Trophoblast cell (in vitro differentiated cells and primary cell): Measurements from ENCODE around the gene RDH5.

Source experiments
- DNase-seq, 2 donors: peaks; one replicate each; pipeline ENCODE4 v3.0.0-alpha.2; 2016
- H2AFZ ChIP-seq: 2 replicates; pipeline ENCODE4 v1.6.1; 2013; ENCODE audit warnings: low read length, moderate library complexity, mild to moderate bottlenecking; ENCODE audit not compliant: insufficient read depth, poor library complexity
- H2AK5ac ChIP-seq: 2 replicates; pipeline ENCODE4 v1.6.1; 2013; ENCODE audit warnings: mild to moderate bottlenecking, low read length
- H2BK120ac ChIP-seq: 2 replicates; pipeline ENCODE4 v1.6.1; 2013; ENCODE audit warnings: low read length, mild to moderate bottlenecking, moderate library complexity; ENCODE audit not compliant: insufficient read depth, poor library complexity
- H2BK12ac ChIP-seq: 2 replicates; pipeline ENCODE4 v1.6.1; 2013; ENCODE audit warnings: mild to moderate bottlenecking, low read length, moderate library complexity
- H2BK5ac ChIP-seq: 2 replicates; pipeline ENCODE4 v1.6.1; 2013; ENCODE audit warnings: low read length, low read depth, moderate library complexity, mild to moderate bottlenecking; ENCODE audit not compliant: poor library complexity
- H3K14ac ChIP-seq: 2 replicates; pipeline ENCODE4 v1.6.1; 2013; ENCODE audit warnings: mild to moderate bottlenecking, low read length
- H3K18ac ChIP-seq: 2 replicates; pipeline ENCODE4 v1.6.1; 2013; ENCODE audit warnings: mild to moderate bottlenecking, low read length
- H3K23ac ChIP-seq: 2 replicates; pipeline ENCODE4 v1.6.1; 2013; ENCODE audit warnings: low read length
- H3K27ac ChIP-seq: 2 replicates; pipeline ENCODE4 v1.5.1; 2013; ENCODE audit warnings: low read depth, mild to moderate bottlenecking, inconsistent platforms, low read length, moderate library complexity
- H3K27me3 ChIP-seq: 2 replicates; pipeline ENCODE4 v1.6.1; 2013; ENCODE audit warnings: inconsistent platforms, mild to moderate bottlenecking, low read length, moderate library complexity; ENCODE audit not compliant: insufficient read depth
- H3K36me3 ChIP-seq, 2 experiments: 1 replicate in 1 of 2; 2 replicates in 1 of 2; pipeline ENCODE4 v1.6.1; 2013; ENCODE audit warnings: low read length in 2 of 2, mild to moderate bottlenecking in 2 of 2, moderate library complexity in 1 of 2; ENCODE audit not compliant: insufficient read depth in 2 of 2, control insufficient read depth in 1 of 2
- H3K4ac ChIP-seq: 2 replicates; pipeline ENCODE4 v1.6.1; 2013; ENCODE audit warnings: low read depth, mild to moderate bottlenecking, low read length, moderate library complexity
- H3K4me1 ChIP-seq, 2 experiments: 1 replicate in 1 of 2; 2 replicates in 1 of 2; pipeline ENCODE4 v1.6.1; 2013; ENCODE audit warnings: low read length in 2 of 2, mild to moderate bottlenecking in 2 of 2, moderate library complexity in 1 of 2; ENCODE audit not compliant: insufficient read depth in 2 of 2, control insufficient read depth in 1 of 2
- H3K4me2 ChIP-seq: 2 replicates; pipeline ENCODE4 v1.6.1; 2013; ENCODE audit warnings: inconsistent platforms, mild to moderate bottlenecking, low read length, moderate library complexity
- H3K4me3 ChIP-seq: 2 replicates; pipeline ENCODE4 v1.5.1; 2013; ENCODE audit warnings: mild to moderate bottlenecking, low read depth, low read length, inconsistent platforms
- H3K79me1 ChIP-seq: one replicate; pipeline ENCODE4 v1.6.1; 2013; ENCODE audit warnings: low read length
- H3K79me2 ChIP-seq: 2 replicates; pipeline ENCODE4 v1.6.1; 2013; ENCODE audit warnings: low read length, mild to moderate bottlenecking; ENCODE audit not compliant: control insufficient read depth, insufficient read depth, poor library complexity
- H3K9ac ChIP-seq: 2 replicates; pipeline ENCODE4 v1.6.1; 2013; ENCODE audit warnings: mild to moderate bottlenecking, low read length
- H3K9me3 ChIP-seq: 2 replicates; pipeline ENCODE4 v1.6.1; 2013; ENCODE audit warnings: low read depth, mild to moderate bottlenecking, control low read depth, inconsistent platforms, low read length; ENCODE audit not compliant: insufficient read depth
- H4K12ac ChIP-seq: 2 replicates; pipeline ENCODE4 v1.6.1; 2013; ENCODE audit warnings: low read depth, mild to moderate bottlenecking, low read length, moderate library complexity
- H4K8ac ChIP-seq: 2 replicates; pipeline ENCODE4 v1.6.1; 2013; ENCODE audit warnings: low read depth, mild to moderate bottlenecking, low read length, moderate library complexity
- H4K91ac ChIP-seq: one replicate; pipeline ENCODE4 v1.6.1; 2013; ENCODE audit warnings: low read depth, mild to moderate bottlenecking, low read length, moderate library complexity
- WGBS: extraction: QIAGEN DNeasy Blood & Tissue Kit; methylation state at CpG from one replicate; pipeline ENCODE4 v1.1.7; 2013; ENCODE audit warnings: missing lambda C conversion rate; ENCODE audit not compliant: insufficient read length, insufficient coverage; ENCODE audit errors: extremely low coverage; 5-methylcytosine and 5-hydroxymethylcytosine counted together

Gene RDH5

DNA sequence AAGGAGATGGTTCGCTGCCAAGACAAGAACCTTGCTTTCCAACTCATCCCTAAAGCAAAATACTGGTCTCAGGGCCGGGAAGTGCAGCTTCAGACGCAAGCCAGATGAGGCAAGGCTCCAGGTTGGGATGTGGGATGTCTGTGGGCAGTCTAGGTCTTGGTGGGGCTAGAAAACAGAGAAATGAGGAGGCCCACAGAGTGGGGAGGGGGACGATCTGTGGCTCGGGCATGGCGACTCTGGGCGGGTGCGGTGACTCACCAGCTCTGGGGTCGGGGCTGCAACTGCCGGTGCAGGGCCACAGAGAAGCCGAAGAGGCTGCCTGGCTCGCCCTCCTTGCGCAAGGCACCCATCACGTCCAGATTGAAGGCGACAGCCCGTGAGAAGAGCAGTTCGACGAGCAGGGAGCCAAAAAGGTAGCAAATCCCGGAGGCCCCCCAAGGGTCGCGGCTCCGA, 12.9 kb upstream of the RDH5 start:
- no peak overlapping the region for H3K14ac ChIP-seq
- peaks cover 19% of the 10 kb centered on the region for H3K27me3 ChIP-seq
- H3K23ac ChIP-seq: no peak overlapping the region
- no peak for DNase-seq
- H3K18ac ChIP-seq: no peak overlapping the region
- no peak overlapping the region for H3K27ac ChIP-seq
- peak overlapping the region; percentile 50 for H3K4me3 ChIP-seq
- peak overlapping the region; percentile 67 for H2AFZ ChIP-seq
- no peak overlapping the region for H4K91ac ChIP-seq
- no peaks in the 10 kb centered on the region for H3K36me3 ChIP-seq
- H3K4me1 ChIP-seq: peaks cover 2 to 8% of the 10 kb centered on the region in 2 experiments
- no CpG with 5 or more reads among the region's 22 CpGs for WGBS
- H3K9me3 ChIP-seq: peaks cover 1% of the 10 kb centered on the region
- no peak overlapping the region for H4K8ac ChIP-seq
- H3K4me2 ChIP-seq: peak overlapping the region; percentile 87
- no peaks in the 10 kb centered on the region for H3K79me2 ChIP-seq
- no peaks in the 10 kb centered on the region for H3K79me1 ChIP-seq
- H2BK5ac ChIP-seq: no peak overlapping the region
- no peak overlapping the region for H2BK120ac ChIP-seq
- H4K12ac ChIP-seq: no peak overlapping the region
- no peak overlapping the region for H3K9ac ChIP-seq
- H2BK12ac ChIP-seq: no peak overlapping the region
- H3K4ac ChIP-seq: no peak overlapping the region
- H2AK5ac ChIP-seq: no peak overlapping the region

DNA sequence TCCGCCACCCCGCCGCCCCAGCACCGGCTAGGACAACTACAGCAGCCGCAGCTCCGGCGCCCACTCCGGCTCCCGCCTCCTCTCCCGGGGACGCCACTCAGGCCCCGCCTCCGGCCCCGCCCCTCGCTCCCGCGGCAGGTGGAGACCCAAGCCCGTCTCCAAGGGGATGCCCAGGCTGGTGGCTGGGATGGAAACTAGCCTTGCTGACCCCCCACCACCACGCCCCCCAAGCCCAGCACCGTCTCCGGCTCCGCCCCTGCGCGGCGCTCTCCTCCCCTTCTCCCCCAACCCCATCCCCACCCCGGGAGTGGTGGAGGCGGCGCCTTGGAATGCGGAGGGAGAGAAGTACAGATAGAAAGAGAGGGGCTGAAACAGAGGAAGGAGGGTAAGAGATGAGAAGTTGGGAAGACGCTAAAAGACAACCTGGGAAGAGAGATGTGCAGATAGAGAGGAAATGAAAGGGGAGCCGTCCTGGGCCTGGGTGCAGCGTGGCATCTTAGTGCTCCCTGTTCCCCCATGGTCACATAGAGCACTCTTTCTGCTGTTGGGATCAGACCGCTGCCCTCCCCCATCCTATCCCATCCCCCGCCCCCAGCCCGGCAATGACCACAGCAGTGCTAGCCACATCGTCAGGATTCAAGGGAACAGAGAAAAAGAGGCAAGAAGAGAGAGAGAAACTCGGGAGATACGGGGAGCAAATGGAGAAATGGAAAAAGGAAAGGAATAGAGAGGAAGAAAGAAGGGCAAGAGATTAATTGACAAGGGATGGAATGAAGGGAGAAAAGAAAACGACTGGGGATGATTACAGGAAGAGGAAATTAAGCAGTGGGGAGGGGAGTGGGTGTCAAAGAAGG, 12.1 kb upstream of the RDH5 start, which contains the start of gene ITGA7:
TSS of gene ITGA7 (minus strand) at position 64 of the 854 bp plus-strand sequence. CDS start 222 bp downstream, outside the sequence.
- H4K91ac ChIP-seq: no peak within 1 kb of the TSS
- WGBS: no CpG with 5 or more reads among the region's 39 CpGs
- H3K18ac ChIP-seq: no peak within 1 kb of the TSS
- H3K14ac ChIP-seq: no peak within 1 kb of the TSS
- H3K9me3 ChIP-seq: no peaks in the 10 kb centered on the region
- peak within 1 kb of the TSS; percentile 50 for H3K4me3 ChIP-seq
- DNase-seq: peak in 1 of 2 donors; percentile 28
- no peaks in the 10 kb centered on the region for H3K79me1 ChIP-seq
- H3K4me1 ChIP-seq: peaks cover 2 to 8% of the 10 kb centered on the region in 2 experiments
- H3K4me2 ChIP-seq: peak within 1 kb of the TSS; percentile 87
- no peak within 1 kb of the TSS for H2BK12ac ChIP-seq
- no peak within 1 kb of the TSS for H4K8ac ChIP-seq
- no peak within 1 kb of the TSS for H2BK120ac ChIP-seq
- no peak within 1 kb of the TSS for H3K9ac ChIP-seq
- no peaks in the 10 kb centered on the region for H3K36me3 ChIP-seq
- H2BK5ac ChIP-seq: no peak within 1 kb of the TSS
- H3K4ac ChIP-seq: no peak within 1 kb of the TSS
- no peak within 1 kb of the TSS for H3K27ac ChIP-seq
- H3K27me3 ChIP-seq: peaks cover 19% of the 10 kb centered on the region
- no peak within 1 kb of the TSS for H3K23ac ChIP-seq
- no peaks in the 10 kb centered on the region for H3K79me2 ChIP-seq
- no peak within 1 kb of the TSS for H4K12ac ChIP-seq
- H2AFZ ChIP-seq: peak within 1 kb of the TSS; percentile 67
- no peak within 1 kb of the TSS for H2AK5ac ChIP-seq

DNA sequence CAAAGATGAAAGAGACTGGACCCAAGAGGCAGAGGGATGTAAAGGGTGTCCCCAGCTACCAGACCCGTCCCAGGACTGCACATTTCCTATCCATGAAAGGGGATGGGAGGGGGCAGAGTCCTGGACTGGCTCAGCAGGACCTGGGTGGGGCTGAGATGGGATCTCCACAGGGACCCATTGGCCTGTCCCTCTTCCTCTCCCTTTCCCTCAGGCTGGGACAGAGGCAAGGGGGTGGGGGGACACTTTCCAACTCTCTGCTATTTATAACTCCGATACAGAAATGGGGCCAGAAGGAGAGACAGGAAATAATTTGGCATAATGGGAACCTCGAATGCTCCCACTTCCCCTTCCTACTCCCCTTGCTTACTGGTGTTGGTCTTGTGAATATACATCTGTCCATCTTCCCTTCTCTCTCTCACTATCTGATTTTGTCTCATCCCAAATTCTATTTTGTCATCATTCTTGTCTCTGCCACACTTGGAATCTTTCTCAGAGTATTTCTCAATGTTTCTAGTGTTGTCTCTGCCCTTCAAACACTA, 11.4 kb upstream of the RDH5 start:
- Histone ChIP-seq H3K79me1 (no peaks in the 10 kb centered on the region), H2AK5ac (no peak overlapping the region), H3K27me3 (peaks cover 19% of the 10 kb centered on the region), H3K14ac (no peak overlapping the region), H2BK12ac (no peak overlapping the region), H2AFZ (no peak overlapping the region), H4K8ac (no peak overlapping the region), H4K91ac (no peak overlapping the region), H3K79me2 (no peaks in the 10 kb centered on the region), H3K18ac (no peak overlapping the region), H3K27ac (no peak overlapping the region), H4K12ac (no peak overlapping the region), H3K36me3 (no peaks in the 10 kb centered on the region), H3K4me3 (no peak overlapping the region), H3K4me2 (no peak overlapping the region), H3K4ac (no peak overlapping the region), H3K4me1 (peaks cover 2 to 8% of the 10 kb centered on the region in 2 experiments), H3K23ac (no peak overlapping the region), H3K9me3 (no peaks in the 10 kb centered on the region), H3K9ac (no peak overlapping the region), H2BK120ac (no peak overlapping the region), H2BK5ac (no peak overlapping the region)
- WGBS: no CpG with 5 or more reads among the region's 3 CpGs
- DNase-seq: no peak

DNA sequence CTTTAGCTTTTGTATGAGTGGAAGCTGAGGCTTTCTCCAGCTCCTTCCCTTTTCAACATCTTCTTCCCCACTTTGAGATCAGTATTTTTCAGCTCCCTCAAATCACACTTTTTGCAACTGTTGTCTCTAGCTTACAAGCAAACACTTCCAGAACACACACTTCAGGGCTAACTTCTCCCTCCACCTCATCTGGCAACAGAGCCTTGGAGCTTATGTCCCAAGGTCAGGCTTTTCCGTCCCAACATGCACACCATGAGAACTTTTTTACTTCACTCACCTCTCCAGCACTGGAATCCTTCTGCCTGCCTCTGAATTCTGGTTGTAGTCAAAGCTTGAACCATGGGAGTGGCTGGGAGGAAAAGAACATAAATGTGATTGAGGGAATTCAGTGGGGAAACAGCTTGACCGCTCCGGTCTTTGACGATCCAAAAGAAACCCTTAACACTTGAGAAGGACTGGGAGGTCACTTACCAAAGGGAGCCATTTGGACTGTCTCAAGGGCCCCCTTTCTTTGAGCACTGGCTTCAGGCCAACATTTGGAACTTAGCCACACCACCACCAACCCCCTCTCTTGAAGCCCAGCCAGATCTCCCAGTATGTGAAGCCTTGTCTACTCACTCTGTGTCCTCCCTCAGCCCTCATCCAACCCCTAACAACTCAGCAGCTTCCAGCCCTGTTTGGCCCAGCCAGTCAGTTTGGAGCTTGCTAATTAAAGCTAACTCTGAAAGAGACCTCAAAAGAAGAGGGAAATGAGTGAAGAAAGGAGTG, 8.2 kb upstream of the RDH5 start:
- Histone ChIP-seq H2BK12ac (no peak overlapping the region), H3K4me3 (no peak overlapping the region), H3K4me2 (no peak overlapping the region), H3K9ac (no peak overlapping the region), H2AFZ (no peak overlapping the region), H3K4me1 (peaks cover 9 to 14% of the 10 kb centered on the region in 2 experiments), H4K91ac (no peak overlapping the region), H3K27ac (no peak overlapping the region), H3K79me1 (peaks cover 8% of the 10 kb centered on the region), H3K9me3 (no peaks in the 10 kb centered on the region), H3K4ac (no peak overlapping the region), H4K8ac (no peak overlapping the region), H4K12ac (no peak overlapping the region), H3K18ac (no peak overlapping the region), H2BK5ac (no peak overlapping the region), H2BK120ac (no peak overlapping the region), H3K14ac (no peak overlapping the region), H3K27me3 (peaks cover 15% of the 10 kb centered on the region), H2AK5ac (no peak overlapping the region), H3K79me2 (no peaks in the 10 kb centered on the region), H3K36me3 (no peaks in the 10 kb centered on the region), H3K23ac (no peak overlapping the region)
- DNase-seq: no peak
- WGBS: no CpG with 5 or more reads among the region's 4 CpGs
